GM18909 (cell line): Measurements from ENCODE around the gene SPRING1.
"Not testable (repeated sequence)": the region's sequence is repeated elsewhere in the genome, so short reads cannot be mapped to it uniquely, and the experiment has no call there.

Source experiments
- ATAC-seq: cut with Tn5 transposase; IDR thresholded peaks from one replicate; pipeline ENCODE4 v1.9.1; 2021; ENCODE audit warnings: mild to moderate bottlenecking; ENCODE audit not compliant: unreplicated experiment, poor library complexity

The SPRING1 gene

DNA sequence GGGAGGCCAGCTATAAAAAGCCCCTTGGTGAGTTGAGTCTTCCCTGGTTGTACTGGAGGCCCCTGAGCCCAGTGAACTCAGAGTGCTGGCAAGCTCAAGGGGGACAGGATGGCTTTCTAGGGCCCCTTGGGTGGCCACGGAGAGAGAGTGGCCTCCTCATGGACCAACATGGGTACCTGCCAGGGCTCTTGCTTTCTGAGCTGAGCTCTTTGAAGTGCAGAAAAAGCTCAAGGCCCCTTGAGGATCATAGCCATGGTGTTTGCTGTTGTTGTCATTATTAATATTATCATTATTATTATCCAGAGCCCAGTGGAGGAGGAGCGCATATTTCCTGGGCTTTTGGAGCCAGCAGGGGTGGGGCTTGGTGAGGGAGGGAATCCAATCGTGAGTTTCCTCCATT is 6.9 kb upstream of the SPRING1 start:
- no peak for ATAC-seq

GRCh38 chr12:116742787-116743186 is 4.9 kb upstream of the SPRING1 start:
- ATAC-seq: not testable (repeated sequence)

DNA sequence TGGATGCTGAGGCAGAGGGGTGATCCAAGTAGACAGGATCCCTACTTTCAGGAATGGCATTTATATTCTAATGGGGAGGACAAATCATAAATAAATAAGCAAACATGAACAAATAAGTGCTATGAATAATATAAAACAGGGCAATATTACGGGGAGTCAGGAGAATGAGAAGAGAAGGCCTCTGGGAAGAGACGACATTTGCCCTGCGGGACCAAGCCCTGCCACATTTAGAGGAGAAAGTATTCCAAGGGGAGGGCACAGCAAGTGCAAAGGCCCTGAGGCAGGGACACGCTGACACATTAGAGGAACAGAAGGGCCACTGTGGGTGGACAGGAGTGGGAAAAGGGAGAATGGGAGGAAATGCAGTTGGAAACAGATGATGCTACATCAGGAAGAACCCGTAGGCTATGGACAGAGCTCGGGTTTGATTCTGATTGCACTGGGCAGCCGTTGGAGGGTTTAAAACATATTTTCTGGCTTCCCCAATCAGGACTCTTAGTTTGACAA is 1.6 kb upstream of the SPRING1 start:
- no peak for ATAC-seq

DNA sequence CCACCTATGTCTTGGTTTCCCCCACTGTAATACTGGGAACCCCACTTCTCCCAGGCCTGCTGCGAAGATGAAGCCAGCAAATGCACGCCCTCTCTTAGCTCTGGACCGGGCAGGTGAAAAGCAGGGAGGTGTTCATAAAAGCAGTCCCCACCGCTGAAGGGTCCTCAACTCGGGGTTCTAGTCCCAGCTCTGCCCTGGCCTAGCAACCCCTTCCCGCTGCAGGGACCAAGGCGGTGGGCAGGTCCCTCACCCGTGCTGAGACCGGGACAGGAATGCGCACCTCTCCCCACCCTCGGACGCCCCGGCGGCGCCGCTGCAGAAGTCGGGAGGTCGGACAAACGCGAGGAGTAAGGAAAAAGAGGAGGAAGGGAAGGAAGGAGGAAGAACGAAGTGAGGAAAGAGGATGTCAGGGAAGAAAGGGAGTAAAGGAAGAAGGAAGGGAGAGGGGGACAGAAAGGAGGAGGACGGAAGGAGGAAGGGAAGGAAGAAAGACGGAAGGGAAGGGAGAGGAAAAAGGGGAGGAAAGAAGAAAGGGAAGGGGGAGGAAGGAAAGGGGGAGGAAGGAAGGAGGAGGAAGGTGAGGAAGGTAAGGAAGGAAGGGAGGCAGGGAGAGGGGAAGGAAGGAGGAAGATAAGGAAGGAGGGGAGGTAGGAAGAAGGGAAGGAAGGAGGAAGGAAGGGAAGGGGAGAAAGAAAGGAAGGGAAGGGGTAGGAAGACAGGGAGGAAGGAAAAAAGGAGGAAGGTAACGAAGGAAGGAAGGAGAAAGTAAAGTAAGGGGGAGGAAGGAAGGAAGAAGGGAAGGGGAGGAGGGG is 701 bp downstream of the SPRING1 start:
- ATAC-seq: no peak

DNA sequence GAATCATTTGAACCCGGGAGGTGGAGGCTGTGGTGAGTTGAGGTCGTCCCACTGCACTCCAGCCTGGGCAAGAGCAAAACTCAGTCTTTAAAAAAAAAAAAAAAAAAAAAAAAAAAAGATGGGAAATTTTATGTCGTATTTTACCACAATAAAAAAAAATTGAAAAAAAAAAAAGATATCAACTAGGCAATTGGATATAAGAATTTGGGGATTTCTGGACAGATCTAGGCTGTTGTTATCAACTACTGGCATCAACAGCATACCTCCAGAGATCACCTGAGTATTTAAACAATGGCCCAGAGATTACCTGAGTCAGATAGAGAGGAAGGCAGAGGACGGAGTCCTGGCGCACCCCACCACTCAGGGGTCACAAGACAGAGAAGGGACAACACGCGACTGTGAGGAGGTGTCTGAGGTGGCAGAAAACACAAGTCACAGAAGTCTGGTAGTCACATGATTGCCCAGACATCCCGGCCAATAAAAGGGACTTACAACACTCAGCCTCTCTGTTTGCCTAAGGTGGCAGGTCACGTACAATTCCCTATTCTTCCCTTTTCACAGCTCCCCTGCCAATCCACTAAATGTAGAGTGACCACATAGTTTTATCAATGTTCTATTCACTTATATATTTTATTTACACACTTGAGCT is 1.8 kb downstream of the SPRING1 start:
- ATAC-seq: no peak

DNA sequence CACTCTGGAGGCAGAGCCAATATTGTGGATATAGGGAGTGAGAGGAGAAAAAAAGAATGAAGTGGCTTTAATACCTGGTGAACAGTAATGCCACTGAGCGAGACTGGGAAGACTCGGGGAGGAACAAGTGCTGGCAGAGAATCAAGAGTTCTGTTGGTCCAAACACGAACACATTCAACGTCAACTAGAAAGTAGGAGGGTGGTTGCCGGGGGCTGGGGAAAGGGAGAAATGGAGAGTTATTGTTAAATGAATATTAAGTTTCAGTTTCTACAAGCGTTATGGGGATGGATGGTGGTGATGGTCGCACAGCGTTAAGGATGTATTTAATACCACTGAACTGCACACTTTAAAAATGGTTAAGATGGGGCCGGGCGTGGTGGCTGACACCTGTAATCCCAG is 2.8 kb downstream of the SPRING1 start:
- ATAC-seq: no peak

GRCh38 chr12:116734156-116734768 is 3.6 kb downstream of the SPRING1 start:
- ATAC-seq: no peak

DNA sequence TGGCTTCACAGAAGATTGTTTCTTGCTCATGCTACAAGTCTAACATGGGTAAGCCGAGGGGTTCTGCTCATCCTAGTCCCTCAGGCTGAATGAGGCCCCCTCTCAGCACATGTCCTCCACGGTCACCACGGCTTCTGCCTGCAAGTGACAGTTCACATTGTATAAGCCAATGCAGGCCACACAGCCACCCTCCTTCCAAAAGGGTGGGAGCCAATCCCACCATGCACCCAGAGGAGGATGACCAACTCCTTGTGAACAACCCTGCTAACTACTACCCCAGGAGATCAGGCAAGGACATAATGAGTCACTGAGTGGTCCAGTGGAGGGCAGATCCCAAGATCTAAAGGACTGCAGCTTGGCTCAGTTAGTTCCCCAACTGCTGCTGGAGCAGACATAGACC is 6.1 kb downstream of the SPRING1 start:
- no peak for ATAC-seq

DNA sequence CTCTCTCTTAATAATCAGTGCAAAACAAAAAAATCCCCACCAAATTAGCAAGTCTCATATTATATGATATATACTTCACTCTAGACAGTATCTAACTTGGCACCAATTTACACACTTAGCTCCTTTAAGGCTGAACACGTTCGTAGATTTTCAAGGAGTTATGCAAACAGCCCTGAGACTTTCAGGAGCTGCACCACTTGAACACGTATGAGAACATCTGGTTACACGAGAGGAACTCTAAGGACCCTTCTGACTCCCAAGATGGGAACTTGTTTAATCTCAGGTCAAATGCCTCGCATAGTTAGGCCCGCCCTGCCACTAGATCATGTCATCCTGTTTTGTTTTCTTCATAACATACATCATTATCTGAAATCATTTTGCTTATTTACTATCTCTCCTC is 10.0 kb downstream of the SPRING1 start:
- ATAC-seq: no peak

GRCh38 chr12:116727261-116727660 is 10.6 kb downstream of the SPRING1 start:
- ATAC-seq: no peak

DNA sequence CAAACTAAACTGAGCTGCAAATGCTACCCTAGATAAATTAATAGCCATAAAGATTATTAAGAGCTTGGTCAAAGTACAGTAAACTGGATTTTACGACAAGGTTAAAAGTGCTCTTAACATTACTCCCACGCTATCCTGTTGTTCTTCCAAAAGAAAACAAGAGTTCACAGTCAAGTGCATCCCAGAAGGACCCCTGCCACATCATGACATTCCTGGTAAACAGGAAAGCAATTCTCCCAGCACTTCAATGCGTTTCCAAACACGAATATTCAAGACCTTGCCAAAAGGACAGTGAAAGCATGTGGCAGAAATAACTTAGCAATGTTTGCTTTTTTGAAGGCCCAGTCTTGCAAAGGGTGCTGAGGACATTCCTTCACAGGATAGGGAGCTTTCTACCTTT is 11.2 kb downstream of the SPRING1 start:
- ATAC-seq: no peak

DNA sequence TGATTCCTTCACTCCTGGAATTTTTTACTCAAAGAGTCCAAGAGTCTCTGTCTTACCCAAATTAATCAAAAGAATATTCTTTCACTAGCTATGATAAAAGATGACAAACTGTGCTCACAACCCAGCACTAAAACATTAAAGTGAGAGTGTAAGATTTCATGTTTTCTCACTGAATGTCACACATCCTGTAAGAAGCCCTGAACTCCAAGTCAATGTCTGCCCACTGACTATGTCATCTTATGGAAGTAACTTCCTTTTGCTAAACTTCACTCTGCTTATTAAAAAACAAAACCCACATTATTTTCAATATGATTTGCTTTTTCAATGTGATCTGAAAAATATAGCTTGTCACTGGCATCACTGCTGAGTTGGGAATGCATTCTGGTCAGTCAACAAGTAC is 15.6 kb downstream of the SPRING1 start:
- ATAC-seq: no peak

GRCh38 chr12:116719731-116720528 is 17.9 kb downstream of the SPRING1 start:
- no peak for ATAC-seq

GRCh38 chr12:116718655-116719454 is 19.0 kb downstream of the SPRING1 start:
- ATAC-seq: no peak

DNA sequence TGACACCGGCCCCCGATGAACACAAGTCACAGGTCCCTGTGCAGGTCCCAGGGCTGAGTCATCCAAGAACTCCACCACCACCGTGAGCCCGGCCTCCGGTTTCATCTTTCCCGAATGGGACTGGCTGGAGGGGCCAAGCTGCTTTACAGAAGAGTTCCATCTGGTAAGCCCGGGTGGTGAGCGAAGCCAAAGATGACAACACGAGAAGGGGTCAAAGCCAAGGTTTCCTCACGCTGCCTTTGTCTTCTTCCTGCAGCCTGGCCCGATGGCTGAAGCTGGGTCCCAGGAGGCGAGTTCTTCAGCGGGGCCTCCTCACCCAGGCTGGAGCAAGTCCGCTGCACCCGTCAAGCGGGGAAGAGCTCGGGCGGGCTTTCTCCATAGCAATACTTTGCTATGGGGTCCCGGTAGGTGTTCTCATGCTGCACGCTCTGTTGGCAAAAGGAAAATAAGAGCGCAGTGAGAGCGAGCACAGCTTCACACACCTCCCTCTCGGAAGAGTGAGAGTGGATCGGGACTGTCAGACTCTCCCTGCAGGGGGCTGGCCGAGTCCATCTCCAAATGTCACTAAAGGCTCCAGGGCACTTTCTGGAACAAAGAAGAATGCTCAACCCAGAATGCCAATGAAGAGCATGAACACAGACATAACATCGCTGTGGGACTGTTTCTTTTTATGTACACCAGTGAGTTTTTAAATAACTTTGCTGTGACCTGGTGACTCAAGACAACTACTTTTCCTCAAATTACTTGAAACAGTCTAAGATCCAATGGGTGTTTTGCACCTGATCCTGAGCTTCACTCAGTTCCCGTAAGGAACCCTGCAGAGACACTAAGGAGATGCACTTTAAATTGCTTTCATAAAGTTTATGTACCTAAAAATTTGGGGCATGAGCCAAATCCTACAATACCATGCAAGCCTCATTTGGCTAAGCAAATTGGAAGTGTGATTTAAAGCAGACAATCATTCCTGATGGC is 20.1 kb downstream of the SPRING1 start:
- no peak for ATAC-seq

- no peak for ATAC-seq
These were observed 23.7 kb downstream of the SPRING1 start for GRCh38 chr12:116714175-116714574.

GRCh38 chr12:116713527-116713926 is 24.3 kb downstream of the SPRING1 start:
- ATAC-seq: no peak

DNA sequence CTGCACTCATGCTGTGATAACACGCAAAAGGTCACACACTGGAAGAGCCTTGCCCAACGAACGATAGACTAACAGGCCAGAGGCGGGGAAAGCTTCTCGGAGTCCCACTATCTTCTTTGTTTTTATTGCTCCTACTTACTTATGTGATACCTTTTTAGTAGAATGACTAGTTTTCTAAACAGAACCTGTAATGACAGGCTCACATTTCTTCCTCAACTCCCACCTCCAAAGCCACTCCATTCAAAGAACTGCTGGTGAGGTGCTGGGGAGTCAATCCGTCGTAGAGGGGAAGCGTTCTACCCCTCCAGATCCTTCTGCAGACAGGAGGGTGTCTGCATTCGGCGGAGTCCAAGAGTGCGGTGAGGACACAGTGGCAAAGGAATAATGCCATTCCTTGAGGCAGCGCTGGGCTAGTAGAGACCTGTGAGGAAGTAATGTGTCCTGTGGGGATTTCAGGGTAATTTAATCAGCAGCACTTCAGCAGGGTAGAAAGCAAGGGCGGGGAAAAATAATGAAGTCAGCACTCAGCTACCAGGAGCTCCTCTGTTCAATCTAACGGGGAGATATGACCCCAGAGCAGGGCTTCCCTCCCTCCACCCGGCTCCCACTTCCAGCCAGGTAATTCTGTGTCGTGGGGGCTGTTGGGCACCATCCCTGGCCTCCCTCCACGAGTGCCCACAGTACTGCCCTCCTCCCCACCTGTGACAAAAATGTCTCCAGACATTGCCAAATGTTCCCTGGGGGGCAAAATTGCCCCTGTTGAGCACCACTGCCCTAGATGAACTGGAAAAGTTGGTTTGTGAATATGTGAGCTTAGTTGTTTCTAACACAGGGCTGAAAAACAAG is 25.2 kb downstream of the SPRING1 start:
- no peak for ATAC-seq
